ENCODE data around the gene PPIF.

Gene PPIF

DNA sequence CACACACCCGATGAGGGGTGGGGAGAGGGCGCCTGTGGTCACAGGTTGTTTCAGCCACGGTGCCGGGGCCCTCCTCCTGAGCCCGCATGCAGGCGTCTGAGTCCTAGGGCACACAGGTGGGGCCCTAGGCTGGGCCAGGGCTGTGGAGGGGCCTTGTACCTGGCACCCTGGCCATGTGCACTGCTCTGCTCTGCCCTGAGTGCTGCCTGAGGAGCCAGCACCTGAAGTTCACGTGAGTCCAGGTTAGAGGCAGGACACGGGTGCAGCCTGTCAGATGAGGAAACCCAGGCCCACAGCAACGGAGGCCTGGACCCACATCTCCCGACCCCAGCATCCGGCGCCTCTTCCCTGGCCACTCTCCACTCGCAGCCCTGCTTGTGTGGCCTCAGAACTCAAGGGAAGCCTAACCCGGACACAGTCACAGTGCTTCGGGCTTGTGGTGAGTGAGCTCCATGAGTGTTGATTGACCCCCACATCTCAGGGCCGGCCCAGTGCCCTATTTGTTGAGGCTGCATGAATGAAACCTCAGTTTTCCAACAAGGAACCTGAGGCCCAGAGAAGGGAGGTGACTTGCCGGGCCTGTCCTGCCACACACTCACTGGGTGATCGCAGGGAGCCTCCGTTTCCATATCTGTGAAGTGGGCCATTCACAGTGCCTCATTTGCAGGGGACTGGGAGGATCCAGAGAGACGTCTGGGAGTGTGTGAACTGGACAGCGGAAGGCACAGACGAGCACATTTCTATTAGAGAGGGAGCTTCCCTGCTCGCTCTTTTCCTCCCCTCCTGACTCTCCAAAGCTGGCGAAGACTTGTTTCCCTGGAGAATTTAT is 39.6 kb downstream of the PPIF start:
- Histone ChIP-seq H3K36me3 (ENCODE audit: control insufficient read depth, insufficient read depth, low read length, severe bottlenecking) (peaks cover 64% of the 10 kb centered on the region), H3K9ac (ENCODE audit: low read length) (peak overlapping the region; percentile 10), H3K4me3 (ENCODE audit: low read length) (no peak overlapping the region), H3K27me3 (replicated peaks; ENCODE audit: control insufficient read depth, insufficient read depth, low read length) (no peaks in the 10 kb centered on the region), H3K9me3 (ENCODE audit: control insufficient read depth, low read length) (no peaks in the 10 kb centered on the region), H3K4me1 (ENCODE audit: control insufficient read depth, insufficient read depth, low read length) (peaks cover 26% of the 10 kb centered on the region)
- DNase-seq (ENCODE audit: low read depth) = no peak

DNA sequence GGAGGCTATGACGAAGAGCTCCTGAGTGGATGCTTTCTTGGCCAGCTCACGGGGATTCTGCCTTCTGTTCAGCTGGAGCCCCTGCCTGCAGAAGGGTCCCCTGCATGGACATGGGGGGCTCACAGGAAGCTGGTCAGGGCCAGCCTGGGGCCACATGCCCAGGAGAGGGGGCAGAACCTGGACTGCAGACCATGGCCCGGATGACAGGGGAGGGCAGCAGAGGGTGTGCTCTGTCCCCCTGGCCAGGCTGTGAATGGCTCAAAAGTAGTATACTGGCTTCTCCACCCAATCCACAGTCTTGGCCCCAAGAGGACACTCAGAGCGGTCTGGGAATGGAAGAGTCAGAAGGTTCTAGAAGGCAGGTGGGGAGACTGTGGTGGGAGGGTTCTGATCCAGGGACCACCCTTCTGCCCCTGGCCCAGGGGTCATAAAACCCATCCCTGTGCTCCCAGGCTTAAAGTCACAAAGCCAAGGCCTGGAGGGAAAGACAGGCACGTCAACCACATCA is 40.3 kb downstream of the PPIF start:
- no peaks in the 10 kb centered on the region for H3K27me3 ChIP-seq (replicated peaks; ENCODE audit: control insufficient read depth, insufficient read depth, low read length)
- DNase-seq (ENCODE audit: low read depth) = no peak
- no peak overlapping the region for H3K9ac ChIP-seq (ENCODE audit: low read length)
- no peak overlapping the region for H3K4me3 ChIP-seq (ENCODE audit: low read length)
- peaks cover 26% of the 10 kb centered on the region for H3K4me1 ChIP-seq (ENCODE audit: control insufficient read depth, insufficient read depth, low read length)
- H3K9me3 ChIP-seq (ENCODE audit: control insufficient read depth, low read length) = no peaks in the 10 kb centered on the region
- peaks cover 68% of the 10 kb centered on the region for H3K36me3 ChIP-seq (ENCODE audit: control insufficient read depth, insufficient read depth, low read length, severe bottlenecking)

DNA sequence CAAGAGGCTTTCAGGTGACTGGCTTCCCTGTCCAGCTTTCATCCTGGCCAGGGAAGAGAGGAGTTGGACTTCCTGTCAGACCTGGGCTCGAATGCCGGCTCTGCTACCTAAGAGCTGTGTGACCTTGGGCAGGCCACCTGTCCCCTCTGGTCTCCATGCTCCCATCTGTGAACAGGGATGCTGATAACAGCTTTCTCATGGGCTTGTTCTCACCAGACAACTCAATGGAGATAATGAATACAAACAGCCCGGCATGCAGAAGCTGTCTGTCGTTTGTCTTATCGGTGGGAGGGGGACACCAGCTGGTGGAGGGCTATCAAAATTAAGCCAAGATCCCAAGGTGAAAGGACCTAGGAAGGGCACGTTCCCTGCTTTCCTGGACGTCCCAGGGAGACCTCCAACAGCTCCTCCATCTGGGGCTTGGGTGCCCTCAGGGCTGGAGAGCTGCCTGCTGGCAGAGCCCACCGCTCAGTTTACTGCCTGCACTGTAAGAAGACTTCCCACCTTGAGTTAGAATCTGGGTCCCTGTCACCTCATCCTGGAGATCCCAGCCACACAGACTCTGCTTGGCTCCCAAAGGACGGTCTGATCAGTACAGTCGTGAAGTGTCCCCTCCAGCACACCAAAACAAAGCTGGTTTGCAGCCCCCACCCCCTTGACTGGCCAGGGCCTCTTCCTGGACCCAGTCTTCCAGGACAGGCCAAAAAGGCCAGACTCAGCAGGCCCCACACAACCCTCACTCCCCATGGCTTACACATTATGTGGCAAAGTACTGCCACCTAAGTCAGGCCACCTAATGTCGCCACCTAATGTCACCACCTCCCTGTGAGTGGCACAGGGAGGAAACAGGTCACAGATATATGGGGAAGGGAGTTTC is 40.9 kb downstream of the PPIF start:
- Histone ChIP-seq H3K36me3 (ENCODE audit: control insufficient read depth, insufficient read depth, low read length, severe bottlenecking) (peaks cover 75% of the 10 kb centered on the region), H3K9me3 (ENCODE audit: control insufficient read depth, low read length) (no peaks in the 10 kb centered on the region)
- no peak for DNase-seq (ENCODE audit: low read depth)

DNA sequence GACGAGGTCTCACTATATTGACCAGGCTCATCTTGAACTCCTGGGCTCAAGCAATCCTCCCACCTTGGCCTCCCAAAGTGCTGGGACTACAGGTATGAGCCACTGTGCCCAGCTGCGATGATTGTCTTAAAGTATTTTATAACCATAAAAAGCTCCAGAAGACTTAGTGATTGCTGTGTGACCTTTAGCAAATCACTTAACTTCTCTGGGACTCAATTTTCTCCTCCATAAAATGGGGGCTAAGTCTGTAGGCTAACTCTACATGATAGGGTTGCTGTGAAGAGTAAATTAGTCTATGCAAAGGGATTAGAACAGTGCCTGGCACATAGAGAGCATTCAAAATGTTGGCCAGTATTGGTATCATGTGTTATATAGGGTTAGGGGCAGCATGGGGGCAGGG is 42.8 kb downstream of the PPIF start:
- Histone ChIP-seq H3K9me3 (ENCODE audit: control insufficient read depth, low read length) (no peaks in the 10 kb centered on the region), H3K4me1 (ENCODE audit: control insufficient read depth, insufficient read depth, low read length) (peaks cover 20% of the 10 kb centered on the region), H3K9ac (ENCODE audit: low read length) (no peak overlapping the region), H3K36me3 (ENCODE audit: control insufficient read depth, insufficient read depth, low read length, severe bottlenecking) (peaks cover 84% of the 10 kb centered on the region), H3K4me3 (ENCODE audit: low read length) (no peak overlapping the region), H3K27me3 (replicated peaks; ENCODE audit: control insufficient read depth, insufficient read depth, low read length) (no peaks in the 10 kb centered on the region)
- DNase-seq (ENCODE audit: low read depth) = no peak

More for the DNA sequence above, 40.9 kb downstream of the PPIF start:
- Histone ChIP-seq H3K4me3 (ENCODE audit: low read length) (no peak overlapping the region), H3K27me3 (replicated peaks; ENCODE audit: control insufficient read depth, insufficient read depth, low read length) (no peaks in the 10 kb centered on the region), H3K9ac (ENCODE audit: low read length) (peak overlapping the region; percentile 13), H3K4me1 (ENCODE audit: control insufficient read depth, insufficient read depth, low read length) (peaks cover 20% of the 10 kb centered on the region)

DNA sequence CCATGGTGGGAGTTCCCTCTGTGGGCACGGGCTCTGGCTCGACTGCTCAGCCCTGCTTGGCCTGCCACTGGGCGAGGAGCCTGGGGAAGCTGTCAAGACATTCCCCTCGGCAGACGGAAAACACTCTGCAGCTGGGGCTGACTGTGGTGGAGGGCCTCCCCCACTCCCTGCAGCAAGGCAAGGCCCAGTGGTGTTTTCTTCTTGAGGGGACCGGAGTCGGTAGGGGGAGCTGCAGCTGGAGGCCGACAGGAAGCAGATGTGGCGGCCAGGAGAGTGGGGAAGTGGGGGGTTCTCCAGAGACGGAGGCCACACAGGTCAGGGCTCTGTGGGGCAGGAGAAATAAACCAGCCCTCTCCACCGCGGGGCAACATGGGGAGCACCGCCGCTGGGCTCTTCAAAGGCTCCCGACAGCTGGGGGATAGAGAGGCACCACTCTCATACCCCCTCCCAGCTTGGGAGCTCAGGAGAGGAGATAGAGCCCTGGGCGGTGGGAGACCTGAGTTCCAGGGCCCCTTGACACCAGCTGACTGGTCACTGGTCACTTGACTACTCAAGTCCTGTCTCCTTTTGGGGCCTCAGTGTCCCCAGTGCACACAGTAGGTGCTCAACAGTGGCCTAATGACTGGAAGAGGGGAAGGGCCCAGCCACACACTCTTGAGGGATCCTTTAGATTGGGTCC is 43.4 kb downstream of the PPIF start:
- Histone ChIP-seq H3K9ac (ENCODE audit: low read length) (no peak overlapping the region), H3K4me1 (ENCODE audit: control insufficient read depth, insufficient read depth, low read length) (peaks cover 20% of the 10 kb centered on the region), H3K4me3 (ENCODE audit: low read length) (no peak overlapping the region), H3K9me3 (ENCODE audit: control insufficient read depth, low read length) (no peaks in the 10 kb centered on the region), H3K27me3 (replicated peaks; ENCODE audit: control insufficient read depth, insufficient read depth, low read length) (no peaks in the 10 kb centered on the region), H3K36me3 (ENCODE audit: control insufficient read depth, insufficient read depth, low read length, severe bottlenecking) (peaks cover 84% of the 10 kb centered on the region)
- no peak for DNase-seq (ENCODE audit: low read depth)

DNA sequence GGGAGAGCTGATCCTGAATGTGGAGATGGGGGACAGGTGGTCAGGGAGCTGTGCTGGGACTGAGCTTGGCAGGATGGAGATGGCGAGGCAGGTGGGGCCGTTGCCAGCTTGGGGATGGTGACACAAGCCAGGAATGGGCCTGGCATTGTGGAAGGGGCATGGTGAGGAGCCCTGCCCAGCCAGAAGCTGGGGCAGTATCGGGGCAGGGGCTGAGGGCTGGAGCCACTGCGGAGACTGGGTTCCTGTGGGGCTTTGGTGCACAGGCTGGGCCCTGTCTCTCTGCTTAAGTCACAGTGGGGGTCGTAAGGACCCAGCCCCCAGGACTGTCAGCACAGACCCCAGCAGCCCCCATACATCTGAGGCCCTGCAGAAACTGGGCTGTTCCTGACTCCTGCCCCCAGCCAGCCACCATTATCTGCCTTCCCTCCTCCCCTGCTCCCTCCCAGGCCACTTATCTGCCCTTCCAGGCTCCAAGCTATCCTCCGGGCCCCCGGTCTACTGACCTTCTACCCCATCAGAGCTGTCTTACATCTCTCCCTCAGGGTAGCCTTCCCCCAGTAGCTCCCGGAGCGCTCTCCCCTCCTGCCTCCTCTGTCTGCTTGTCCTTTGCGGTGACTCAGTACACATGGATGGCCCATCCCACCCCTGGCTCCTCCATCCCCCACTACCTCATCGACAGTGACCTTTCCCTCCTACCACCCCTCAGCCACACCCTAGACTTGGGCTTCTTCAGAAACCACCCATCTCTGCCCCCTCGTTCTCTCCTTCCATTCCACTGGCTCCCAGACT is 44.2 kb downstream of the PPIF start:
- Histone ChIP-seq H3K9ac (ENCODE audit: low read length) (no peak overlapping the region), H3K36me3 (ENCODE audit: control insufficient read depth, insufficient read depth, low read length, severe bottlenecking) (peaks cover 82% of the 10 kb centered on the region), H3K9me3 (ENCODE audit: control insufficient read depth, low read length) (no peaks in the 10 kb centered on the region), H3K27me3 (replicated peaks; ENCODE audit: control insufficient read depth, insufficient read depth, low read length) (no peaks in the 10 kb centered on the region), H3K4me1 (ENCODE audit: control insufficient read depth, insufficient read depth, low read length) (peaks cover 23% of the 10 kb centered on the region), H3K4me3 (ENCODE audit: low read length) (no peak overlapping the region)
- no peak for DNase-seq (ENCODE audit: low read depth)

DNA sequence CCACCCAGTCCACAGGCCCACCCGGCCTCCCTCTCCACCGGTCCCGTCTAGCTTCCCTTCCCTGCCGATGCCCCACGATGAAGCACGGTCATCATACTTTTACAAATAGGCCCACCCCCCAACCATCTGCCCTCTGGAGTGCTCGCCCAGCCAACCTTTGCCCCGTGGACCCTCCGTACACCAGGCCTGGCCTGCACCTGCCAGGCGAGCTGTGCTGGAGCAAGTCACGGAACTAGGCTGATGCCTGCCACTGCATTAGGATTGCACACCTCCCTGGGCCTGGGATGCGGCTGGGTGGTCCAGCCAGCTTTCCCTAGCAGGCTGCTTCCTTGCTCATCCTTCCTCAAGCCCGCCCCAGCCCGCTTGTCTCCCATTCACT is 44.7 kb downstream of the PPIF start:
- Histone ChIP-seq H3K36me3 (ENCODE audit: control insufficient read depth, insufficient read depth, low read length, severe bottlenecking) (peaks cover 79% of the 10 kb centered on the region), H3K4me3 (ENCODE audit: low read length) (no peak overlapping the region), H3K9ac (ENCODE audit: low read length) (no peak overlapping the region), H3K9me3 (ENCODE audit: control insufficient read depth, low read length) (no peaks in the 10 kb centered on the region), H3K4me1 (ENCODE audit: control insufficient read depth, insufficient read depth, low read length) (peaks cover 27% of the 10 kb centered on the region), H3K27me3 (replicated peaks; ENCODE audit: control insufficient read depth, insufficient read depth, low read length) (no peaks in the 10 kb centered on the region)
- no peak for DNase-seq (ENCODE audit: low read depth)

DNA sequence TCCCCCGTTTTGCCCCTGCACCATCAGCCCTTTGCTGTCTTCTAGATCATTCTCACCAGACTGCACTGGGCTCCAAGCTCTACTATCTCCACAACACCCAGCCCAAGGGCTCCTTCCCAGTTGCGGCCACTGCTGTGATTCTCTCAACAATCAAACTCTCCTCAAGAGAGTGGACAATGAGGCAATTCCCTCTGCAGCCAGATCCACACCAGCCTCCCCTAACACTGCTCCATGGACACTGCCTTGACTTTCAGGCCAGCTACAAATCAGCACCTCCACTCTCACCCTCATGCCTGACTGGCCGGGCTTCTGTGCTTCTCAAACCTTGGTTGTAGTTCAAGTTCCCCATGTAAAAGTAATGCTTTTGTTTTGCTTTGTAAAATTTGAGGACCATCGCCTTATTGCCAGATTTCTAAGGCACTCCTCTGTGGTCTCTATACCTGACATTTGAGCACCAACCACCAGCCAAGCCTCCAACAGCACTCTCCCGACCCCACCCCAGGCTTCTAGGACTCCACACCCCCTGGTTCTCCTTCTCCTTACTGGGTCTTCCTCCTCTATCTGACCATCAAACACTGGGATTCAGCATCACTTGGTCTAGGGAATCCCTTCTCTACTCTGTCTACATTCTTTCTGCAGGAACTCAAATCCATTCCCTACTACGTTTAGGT is 45.4 kb downstream of the PPIF start:
- H3K27me3 ChIP-seq (replicated peaks; ENCODE audit: control insufficient read depth, insufficient read depth, low read length) = no peaks in the 10 kb centered on the region
- no peaks in the 10 kb centered on the region for H3K9me3 ChIP-seq (ENCODE audit: control insufficient read depth, low read length)
- no peak overlapping the region for H3K9ac ChIP-seq (ENCODE audit: low read length)
- no peak for DNase-seq (ENCODE audit: low read depth)
- H3K4me3 ChIP-seq (ENCODE audit: low read length) = no peak overlapping the region
- H3K36me3 ChIP-seq (ENCODE audit: control insufficient read depth, insufficient read depth, low read length, severe bottlenecking) = peaks cover 74% of the 10 kb centered on the region
- peaks cover 30% of the 10 kb centered on the region for H3K4me1 ChIP-seq (ENCODE audit: control insufficient read depth, insufficient read depth, low read length)

DNA sequence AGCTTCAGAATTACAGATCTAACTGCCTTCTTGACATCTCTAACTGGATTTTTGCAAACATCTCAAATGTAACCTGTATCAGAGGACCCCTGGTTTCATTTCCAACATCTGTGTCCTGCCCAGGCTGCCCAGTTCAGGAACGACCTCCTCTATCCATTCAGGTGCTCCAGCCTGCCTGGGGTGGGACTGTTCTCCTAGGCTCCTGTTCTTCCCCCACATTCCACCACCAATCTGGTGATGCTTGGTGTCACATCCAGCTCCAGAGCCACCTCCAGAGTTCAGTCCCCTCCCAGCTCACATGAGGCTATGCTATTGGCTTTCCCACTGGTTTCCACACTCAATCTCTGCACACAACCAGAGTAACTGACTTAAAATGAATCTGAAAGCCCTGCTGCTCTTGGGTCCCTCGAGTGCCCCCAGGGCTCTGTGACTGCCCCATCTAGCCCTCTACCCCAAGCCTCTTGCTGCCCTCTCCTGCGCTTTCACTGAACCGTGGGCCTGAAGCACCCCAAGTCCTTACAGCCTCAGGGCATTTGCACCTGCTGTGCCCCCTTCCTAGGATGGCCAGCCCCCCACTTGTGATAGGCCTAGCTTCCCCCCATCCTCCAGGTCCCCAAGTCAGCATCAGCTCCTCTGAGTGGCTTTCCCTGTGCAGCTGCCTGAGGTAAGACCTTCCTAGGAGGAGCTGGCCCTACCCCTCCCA is 46.1 kb downstream of the PPIF start:
- H3K36me3 ChIP-seq (ENCODE audit: control insufficient read depth, insufficient read depth, low read length, severe bottlenecking) = peaks cover 66% of the 10 kb centered on the region
- no peak for DNase-seq (ENCODE audit: low read depth)
- H3K4me3 ChIP-seq (ENCODE audit: low read length) = no peak overlapping the region

More for the DNA sequence above, 46.1 kb downstream of the PPIF start:
- Histone ChIP-seq H3K27me3 (replicated peaks; ENCODE audit: control insufficient read depth, insufficient read depth, low read length) (no peaks in the 10 kb centered on the region), H3K4me1 (ENCODE audit: control insufficient read depth, insufficient read depth, low read length) (peaks cover 38% of the 10 kb centered on the region), H3K9ac (ENCODE audit: low read length) (no peak overlapping the region), H3K9me3 (ENCODE audit: control insufficient read depth, low read length) (no peaks in the 10 kb centered on the region)
